GM21367 (cell line): ENCODE results near the gene CETN3.

Source experiments
- ATAC-seq: cut with Tn5 transposase; IDR thresholded peaks from one replicate; pipeline ENCODE4 v1.9.1; 2021; ENCODE audit not compliant: unreplicated experiment

The CETN3 gene

GRCh38 chr5:90409318-90410177 lies at the start of gene CETN3:
Gene CETN3 (minus strand): TSS chr5:90409756. CDS start chr5:90409661, 95 bp downstream.
- peak; percentile 92 for ATAC-seq

DNA sequence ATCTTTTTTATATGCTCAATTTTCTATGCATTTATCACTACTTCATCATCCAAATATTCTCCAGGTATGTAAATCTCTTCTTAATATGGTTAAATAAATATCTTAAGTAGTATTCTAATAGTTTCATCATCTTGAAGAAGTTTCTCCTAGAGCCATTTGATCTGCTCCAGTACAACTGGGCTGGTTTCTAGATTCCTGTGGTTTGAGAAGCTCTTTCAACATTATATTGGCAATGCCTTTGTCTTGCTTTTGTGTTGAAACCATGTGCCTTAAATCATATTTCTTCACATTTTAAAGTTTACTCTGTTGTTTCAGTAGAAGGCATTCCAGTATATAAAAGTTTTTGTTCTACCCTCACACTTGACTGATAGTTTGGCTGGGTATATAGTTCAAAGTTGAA lies 37.4 kb upstream of the CETN3 start:
- no peak for ATAC-seq

- ATAC-seq, result no peak
Measured at GRCh38 chr5:90440644-90441043, 31.1 kb upstream of the CETN3 start.

DNA sequence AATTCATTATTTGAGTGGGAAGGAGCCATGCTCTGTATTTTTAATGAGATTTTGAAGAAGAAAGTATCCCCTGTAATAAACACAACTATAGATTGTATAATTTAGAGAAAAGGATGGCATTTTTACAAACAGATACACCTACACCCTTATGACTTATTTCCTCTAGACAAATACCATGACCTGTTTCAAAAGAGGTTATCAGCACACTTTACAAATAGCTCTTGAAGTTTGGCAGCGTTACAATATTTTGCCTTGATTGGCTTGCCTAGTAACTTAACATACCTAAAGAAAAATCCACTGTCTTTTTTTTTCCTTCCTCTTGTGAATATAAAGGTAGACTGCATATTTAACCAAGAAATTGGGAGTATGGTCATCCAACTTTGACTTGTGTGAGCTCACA lies 28.5 kb upstream of the CETN3 start:
- no peak for ATAC-seq

- no peak for ATAC-seq
Measured at GRCh38 chr5:90437663-90438062, 28.1 kb upstream of the CETN3 start.

DNA sequence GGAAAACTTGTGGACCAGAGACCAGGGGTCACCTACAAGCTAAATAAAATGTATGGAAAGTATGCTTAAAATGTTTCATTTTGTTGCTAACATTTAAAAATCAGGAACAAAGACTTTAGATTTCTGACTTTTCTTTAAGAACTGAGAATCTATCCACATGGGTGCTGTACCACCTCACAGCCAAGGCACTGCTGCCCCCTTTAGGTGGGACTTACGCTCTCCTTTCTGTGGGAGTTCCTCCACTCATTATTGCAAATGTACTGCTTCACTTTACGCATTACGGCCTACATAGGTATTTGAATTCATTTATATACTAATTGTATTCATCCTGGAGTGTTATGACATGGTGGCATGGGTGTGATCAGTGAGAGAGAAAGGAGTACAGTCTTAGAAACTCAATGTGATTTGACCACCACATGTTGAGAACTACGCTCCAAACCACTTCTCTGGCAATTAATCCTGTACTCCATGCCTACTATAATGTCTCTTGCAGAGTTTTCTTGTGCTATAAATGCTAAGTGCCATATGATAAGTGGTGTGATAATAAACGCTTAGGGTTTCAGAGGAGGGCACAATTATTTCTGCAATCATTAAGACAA lies 24.7 kb upstream of the CETN3 start:
- no peak for ATAC-seq

- no peak for ATAC-seq
Measured at GRCh38 chr5:90424245-90424644, 14.7 kb upstream of the CETN3 start.

DNA sequence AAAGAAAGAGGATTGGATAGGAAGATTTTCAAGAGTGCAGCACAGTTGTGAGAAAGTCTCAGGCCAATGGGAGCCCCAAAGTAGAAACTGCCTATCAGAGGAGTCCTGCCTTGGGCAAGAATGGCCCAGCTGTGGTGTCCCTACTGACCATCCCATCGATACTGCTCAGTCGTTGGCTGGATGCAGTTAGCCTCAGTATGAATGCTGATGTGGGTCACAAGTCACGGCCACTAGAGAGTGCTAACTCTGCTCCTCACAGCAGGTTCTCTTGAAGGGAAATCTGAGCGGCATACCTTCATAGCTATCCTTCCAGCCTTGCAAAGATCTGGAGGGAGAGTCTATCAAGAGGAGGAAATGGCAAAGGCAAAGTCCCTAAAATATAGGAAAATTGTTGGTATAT lies 11.6 kb upstream of the CETN3 start:
- no peak for ATAC-seq

DNA sequence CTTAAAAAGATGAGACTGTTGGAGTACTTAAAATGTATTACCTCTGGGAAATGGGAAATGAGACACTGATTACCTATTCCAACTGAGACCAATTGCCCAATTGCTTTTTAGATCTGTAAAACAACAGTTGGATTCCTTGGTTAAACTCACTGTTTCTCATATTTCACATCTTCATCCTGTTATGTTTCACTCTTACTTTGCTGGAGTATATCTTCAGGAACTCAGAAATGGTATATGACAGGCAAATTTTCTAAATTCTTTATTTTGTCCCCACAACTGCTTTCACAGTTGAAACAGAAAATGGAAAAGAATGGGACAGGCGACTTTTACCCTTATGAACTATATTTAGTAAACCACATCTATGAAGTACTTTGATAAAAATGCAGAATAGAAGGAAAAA lies 8.7 kb upstream of the CETN3 start:
- no peak for ATAC-seq

- no peak for ATAC-seq
Measured at GRCh38 chr5:90410178-90410762, 714 bp upstream of the CETN3 start.

DNA sequence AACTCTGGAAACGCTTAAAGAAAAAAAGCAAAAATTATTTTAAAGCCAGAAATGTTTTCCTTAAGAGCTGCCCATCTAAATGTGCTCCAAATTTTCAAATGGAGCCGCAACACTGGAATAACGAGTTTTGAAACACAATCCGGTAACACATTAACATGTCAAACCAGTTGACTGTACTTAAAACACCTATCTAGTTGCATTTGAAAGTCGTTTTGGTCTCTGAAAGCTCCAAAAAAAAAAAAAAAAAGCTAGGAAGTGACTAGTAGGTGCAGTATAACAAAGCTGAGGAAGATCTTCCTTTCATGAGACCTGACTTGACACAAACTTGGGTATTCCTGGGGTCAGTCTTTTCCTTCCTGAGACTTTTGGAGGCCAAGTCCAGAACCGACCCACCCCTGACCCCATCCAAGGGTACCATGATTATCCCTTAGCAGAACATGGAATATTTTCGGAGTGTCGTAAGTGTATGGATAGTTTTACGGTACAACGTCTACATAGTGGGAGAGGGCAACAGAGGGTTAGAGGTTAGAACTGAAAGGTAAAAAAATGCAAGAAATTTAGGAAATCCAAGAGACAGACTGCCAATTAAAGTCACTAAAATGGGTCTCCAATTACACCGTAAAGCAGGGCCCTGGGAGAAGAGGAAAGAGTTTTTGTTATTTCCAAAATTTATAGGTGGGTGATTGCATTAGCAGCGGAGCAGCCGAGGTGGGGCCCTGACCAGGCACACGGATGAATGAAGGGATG lies 812 bp downstream of the CETN3 start:
- ATAC-seq, result no peak

GRCh38 chr5:90406466-90406865 lies 3.1 kb downstream of the CETN3 start:
- no peak for ATAC-seq

GRCh38 chr5:90402521-90403255 lies 6.9 kb downstream of the CETN3 start:
- ATAC-seq, result no peak

DNA sequence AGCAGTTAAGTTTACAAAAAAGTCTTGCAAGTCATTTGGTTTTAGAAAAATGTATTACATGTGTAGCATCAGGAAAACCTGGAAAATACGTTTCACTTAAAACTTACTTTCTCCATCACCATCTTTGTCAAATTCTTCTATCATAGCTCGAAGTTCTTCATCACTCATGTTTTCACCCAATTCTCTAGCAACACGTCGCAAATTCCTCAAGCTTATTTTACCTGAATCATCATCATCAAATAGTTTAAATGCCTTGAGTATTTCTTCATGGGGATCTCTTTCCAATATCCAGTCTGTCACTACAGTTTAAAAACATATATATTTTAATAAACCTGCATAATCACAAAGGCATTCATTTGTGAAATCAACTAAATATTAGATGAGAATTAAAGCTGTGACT lies 10.3 kb downstream of the CETN3 start:
- ATAC-seq, result no peak

GRCh38 chr5:90398726-90399125 lies 10.8 kb downstream of the CETN3 start:
- ATAC-seq, result no peak

- no peak for ATAC-seq
Measured at GRCh38 chr5:90395005-90395404, 14.6 kb downstream of the CETN3 start.

- no peak for ATAC-seq
Measured at GRCh38 chr5:90390928-90391327, 18.6 kb downstream of the CETN3 start.

GRCh38 chr5:90390326-90390725 lies 19.2 kb downstream of the CETN3 start:
- no peak for ATAC-seq

DNA sequence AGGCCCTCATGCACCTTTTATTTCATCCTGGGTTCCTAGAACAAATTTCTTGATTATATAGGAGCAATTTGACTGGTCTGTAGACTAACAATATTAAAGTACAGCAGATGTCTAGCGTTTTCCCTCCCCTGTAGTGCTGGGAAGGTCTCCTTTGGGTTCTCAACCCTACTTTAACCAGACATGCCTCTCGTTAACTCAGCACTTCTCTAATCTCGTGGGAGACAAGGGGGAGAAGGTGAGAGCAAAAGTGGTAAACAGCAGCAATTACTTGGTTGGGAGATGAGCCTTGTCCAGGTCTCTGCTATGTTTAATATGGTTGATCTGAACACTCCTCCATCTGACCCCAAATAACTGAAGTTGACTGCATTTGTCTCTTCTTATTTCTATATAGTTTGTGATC lies 22.0 kb downstream of the CETN3 start:
- no peak for ATAC-seq

DNA sequence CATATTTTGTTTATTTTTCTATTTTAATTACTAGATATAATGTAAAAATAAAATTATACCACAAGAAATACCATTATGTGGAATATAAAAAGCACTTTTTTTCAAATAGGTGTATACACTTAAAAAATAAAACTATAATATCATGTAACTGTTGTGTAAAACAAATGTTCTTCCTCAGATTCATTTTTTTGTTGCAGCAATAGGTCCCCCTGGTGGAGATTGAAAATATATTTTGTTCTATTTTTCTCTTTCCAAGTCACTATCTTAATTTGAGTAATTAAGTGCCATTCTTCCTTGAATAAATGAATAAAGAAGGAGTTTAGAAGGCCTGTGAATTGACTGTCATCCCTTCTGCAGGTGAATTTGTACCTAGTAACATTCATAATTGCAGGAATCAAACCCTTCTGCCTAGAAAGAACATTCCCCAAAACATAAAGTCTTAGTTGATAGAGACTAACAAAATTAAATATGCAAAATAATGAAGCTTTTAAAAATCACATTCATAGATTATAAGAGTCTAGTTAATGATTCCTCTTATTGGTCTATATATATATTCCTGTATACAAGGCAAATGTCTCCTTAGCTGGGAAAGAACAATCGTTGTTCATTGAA lies 23.4 kb downstream of the CETN3 start:
- no peak for ATAC-seq
